CD4-positive, alpha-beta T cell treated with Interleukin-15 for 1 hour (primary cell): ENCODE data around the gene SH3RF3.

Experiments
- DNase-seq: peaks from one replicate; pipeline ENCODE4 v3.0.0-alpha.2; 2020

SH3RF3 gene

DNA sequence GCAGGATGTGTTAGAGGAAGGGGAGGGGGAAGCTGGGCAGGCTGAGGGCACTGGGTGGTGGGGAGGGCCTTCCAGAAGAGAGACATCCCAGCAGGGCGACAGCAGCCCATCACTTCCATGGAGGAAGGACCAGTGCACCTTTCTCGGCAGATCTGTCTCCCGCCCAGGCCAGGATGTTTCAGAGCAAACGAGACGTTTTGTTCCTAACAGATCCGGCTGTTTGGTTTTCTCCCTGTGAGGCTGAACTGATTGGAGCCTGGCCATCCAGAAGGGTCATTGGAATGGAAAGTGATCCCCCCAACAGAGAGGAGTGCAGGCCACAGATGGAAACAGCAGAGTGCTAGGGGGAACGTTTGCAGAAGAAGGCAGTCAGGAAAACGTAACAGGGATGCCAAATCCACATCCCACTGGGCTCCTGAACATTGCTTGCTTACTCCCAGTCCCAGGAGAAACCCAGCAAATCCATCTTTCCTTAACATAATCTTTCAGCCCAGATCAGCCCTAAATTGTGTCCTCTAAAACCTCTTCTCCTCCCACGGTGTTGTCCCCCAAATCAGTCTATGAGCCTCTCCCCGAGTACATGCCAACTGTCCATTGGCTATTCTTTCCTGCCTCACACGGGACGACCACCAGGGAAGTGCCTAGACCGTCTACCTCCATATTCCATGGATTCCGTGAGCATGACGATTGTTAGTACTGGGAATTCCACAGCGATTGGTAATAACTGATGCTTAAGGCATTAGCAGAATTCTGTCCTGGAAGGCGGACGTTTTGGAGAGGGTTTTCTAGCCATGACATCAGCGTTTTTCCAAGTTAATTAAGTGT, 357.9 kb downstream of the SH3RF3 start:
- no peak for DNase-seq

GRCh38 chr2:109487536-109487869, 358.5 kb downstream of the SH3RF3 start:
- no peak for DNase-seq

DNA sequence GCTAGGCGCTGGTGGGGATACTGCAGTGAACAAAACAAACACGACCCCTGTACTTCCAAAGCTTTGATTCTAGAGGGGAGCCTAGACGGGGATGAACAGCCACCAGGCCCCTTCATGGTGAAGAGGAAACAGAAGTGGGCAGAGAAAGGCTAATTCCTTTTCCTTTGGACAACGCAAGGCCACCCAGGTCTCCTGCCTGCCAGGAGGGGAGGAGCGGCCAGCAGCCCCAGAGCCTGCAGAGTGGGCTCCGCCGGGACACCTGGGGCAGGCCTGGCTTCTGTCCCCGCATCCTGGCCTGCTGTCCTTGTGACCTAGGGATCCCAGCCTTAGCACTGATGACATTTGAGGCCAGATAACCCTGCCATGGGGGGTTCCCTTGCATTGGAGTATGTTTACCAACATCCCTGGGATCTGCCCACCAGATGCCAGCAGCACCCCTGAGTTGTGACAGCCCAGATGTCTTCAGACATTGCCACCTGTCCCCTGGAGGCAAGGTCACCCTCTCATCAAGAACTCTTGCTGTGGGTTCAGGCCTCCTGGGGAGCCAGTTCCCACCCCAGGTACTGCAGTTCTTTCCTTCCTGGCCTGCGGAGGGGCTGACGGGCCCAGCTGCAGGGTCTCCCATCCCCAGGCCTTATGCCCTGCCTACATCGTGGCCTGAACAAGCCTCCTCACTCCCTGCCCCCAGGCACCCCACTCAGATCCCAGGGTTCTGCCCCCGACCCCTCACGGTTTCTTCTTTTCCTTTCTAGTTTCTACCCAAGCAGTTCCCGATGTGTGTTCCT, 359.1 kb downstream of the SH3RF3 start:
- DNase-seq, result no peak

DNA sequence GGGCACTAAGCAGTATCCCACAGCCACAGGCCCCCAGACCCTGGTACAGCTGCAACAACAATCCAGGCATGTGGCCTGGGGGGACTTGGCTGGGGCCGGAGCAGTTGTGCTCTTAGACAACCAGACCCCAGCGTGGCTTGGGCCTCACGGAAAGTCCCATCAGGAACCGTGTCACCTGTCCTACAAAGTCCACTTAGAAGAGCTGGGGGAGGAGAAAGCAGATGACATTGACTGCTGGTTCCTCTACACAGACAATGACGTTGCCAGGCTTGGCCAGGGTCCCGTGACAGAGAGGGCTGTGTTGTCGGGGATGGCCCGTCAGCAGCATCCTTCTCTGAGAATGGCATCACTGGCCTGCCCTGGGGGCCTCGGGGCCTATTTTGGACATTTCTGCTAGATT, 360.3 kb downstream of the SH3RF3 start:
- no peak for DNase-seq

GRCh38 chr2:109493176-109493935, 364.4 kb downstream of the SH3RF3 start:
- no peak for DNase-seq

GRCh38 chr2:109494351-109494750, 365.3 kb downstream of the SH3RF3 start:
- no peak for DNase-seq

DNA sequence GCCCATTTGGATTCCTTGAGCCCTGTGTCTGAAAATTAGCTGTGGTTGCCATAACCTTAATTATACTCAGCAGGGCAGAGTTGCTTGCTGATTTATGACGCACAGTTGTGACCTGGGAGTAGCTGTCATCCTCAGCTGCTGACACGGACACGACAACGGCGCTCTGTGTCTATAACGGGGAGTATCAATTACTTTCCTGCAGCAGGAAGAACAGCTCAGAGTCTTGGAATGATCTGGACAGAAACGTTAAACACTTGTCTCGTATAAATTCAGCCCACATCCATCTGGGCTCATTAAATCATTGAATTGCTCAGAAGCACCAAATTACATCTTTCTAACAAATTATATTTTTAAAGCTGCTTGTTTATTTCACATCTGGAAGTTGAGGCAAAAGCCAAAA, 368.5 kb downstream of the SH3RF3 start:
- DNase-seq, result no peak

DNA sequence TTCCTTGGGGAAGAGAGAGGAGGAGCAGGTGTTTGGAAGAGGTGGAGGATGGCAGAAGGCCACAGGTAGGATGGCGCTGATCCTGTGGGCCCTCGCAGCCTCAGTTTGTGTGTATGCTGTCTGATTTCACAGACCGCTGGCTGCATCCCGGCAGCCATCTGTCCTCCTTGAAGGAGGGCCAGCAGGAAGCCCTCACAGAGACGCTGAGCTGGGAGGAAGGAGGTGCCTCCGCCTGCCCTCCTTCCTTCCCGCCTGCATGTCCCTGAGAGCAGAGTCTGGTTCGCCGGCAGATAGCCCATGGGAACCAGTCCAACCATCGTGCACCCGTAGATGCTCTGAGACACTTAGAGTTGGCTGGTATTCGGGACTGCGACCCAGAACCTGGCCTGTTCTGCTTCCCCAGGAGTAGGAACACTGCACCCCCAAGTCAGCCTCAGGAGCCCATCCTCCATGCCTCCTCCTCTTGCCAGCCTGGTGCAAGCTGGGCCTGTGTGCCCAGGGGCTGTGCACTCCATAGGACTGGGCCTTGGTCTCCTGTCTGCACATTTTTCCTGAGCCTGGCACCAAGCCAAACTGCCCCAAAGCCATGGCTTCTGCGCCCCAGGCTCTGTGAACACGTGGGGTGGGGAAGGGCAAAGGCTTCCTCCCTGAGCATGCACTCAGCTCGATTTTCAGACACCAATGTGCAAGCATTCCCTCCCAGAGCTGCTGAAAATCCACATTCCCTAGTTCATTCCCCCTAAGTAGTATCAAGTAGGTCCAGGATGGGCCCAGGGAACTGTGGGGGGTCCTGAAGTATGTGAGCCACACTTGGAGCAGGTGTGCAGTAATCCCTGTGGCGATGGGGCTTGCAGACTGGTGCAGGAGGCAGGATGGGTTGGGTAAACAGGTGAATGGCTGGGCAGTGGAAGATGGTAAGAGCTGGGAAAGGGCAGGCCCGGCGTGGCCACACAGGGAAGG, 369.2 kb downstream of the SH3RF3 start:
- no peak for DNase-seq

DNA sequence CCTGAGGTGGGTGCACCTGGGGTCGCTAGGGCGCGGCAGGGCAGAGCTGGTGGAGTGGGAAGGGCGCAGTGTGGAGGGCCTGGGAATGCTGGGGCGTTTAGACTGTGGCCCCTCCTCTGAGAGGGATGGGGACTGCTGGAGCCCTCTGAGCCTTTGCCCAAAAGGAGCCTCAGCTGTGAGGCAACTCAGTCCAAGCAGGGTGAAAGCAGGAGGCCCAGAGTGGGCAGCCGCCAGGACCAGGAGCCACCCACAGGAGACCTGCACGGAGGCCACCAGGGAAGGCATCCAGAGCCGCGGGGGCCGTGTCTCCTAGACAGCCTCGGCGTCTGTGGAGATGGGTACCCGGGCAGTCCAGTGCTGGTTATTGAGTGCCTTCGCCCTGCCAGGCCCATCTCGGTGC, 369.9 kb downstream of the SH3RF3 start:
- DNase-seq, result no peak

DNA sequence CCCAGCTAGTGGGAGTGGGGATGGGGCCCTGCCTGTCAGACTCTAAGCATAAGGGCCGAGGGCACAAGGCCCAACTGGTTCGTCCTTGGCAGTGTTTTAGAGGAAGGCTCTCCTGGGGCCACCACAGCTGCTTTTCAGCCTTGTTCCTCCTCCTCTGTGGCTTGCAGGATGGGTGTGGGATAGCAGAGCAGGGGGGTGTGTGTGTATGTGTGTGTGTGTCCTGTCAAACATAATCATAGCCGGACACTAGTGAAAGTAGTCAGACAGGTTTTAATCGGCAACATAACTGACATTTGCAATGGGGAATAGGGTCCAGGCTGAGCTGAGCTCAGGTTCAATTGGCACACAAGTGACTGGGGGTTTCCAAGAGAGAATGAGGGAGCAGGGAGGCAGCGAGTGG, 370.6 kb downstream of the SH3RF3 start:
- no peak for DNase-seq

- no peak for DNase-seq
Observed at GRCh38 chr2:109500910-109501309, 371.9 kb downstream of the SH3RF3 start.

DNA sequence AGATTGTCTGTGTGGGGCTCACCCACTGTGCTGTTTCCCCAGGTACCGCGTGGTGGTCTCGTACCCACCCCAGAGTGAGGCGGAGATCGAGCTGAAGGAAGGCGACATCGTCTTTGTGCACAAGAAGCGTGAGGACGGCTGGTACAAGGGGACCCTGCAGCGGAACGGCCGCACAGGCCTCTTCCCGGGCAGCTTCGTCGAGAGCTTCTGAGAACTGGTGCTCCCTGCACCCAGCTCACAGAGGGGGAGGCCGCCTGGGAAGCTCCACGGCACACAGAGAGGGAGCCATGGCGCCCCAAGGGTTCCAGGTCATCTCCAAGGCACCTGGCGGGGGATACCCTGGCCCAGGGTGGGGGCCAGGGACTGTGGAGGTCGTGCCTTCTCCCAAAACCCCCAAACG, 372.5 kb downstream of the SH3RF3 start:
- DNase-seq, result no peak

DNA sequence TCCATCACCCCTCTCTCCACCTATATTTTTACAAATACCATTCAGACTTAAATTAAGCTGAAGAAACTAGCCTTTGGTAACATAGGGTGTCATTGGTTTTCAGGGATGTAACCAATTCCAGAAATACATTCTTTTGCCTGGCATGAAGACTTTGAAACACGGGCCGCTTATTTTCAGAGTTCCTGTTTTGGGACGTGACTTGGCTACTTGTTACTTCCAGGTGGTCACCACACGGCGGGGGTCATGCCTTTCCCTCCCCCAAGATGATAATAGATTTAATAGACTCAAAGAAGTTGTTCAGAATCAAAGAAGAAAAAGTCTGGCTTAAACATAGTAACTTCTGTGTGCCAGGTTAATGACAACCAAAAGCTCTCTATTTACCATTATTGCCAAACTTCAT, 374.2 kb downstream of the SH3RF3 start:
- no peak for DNase-seq

GRCh38 chr2:109507217-109507616, 378.2 kb downstream of the SH3RF3 start:
- DNase-seq, result no peak

- DNase-seq, result no peak
Observed at GRCh38 chr2:109507828-109508227, 378.8 kb downstream of the SH3RF3 start.

GRCh38 chr2:109508556-109508955, 379.6 kb downstream of the SH3RF3 start:
- no peak for DNase-seq

DNA sequence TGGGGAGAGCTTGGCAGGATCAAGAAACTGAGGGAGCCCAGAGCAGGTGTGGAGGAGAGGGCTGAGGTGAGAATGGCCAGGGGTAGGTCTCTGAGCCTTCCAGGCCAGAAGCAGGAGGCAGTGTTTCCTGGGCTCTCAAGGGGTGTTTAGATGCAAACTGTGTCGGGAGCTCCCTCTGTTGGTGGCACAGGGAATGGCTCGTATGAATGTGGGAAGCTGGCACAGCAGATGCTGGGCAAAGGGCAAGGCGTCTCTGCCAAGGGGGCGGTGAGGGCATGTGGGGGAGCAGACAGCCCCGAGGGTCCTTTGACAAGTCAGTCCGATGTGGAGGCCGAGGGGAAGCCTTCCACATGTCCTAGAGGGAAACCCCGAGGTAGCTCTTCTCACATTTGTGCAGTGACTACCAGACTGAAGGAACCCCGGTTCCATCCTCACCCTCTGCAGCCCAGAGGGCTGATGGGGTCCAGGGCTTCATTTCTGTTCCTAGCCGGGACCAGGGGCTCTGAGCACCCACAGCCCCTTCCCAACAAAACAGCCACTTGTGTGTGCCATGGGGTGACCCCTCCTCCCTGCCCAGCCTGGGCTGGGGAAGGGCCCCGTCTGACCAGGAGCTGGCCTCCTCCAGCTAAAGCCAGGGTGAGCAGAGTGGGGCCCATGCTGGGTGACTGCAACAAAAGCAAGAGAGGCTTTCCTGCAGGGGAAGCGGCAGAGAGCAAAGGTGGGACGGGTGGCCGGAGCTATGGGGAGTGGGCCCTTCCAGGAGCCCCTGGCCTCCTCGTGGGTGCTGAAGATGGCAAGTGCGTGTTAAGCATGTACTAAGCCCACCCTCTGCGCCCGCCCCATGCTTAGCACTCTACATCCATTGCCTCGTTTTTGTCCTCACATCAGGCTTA, 381.4 kb downstream of the SH3RF3 start:
- peak; percentile 71 for DNase-seq

- no peak for DNase-seq
Observed at GRCh38 chr2:109511168-109511567, 382.2 kb downstream of the SH3RF3 start.

GRCh38 chr2:109512076-109512475, 383.1 kb downstream of the SH3RF3 start:
- no peak for DNase-seq

DNA sequence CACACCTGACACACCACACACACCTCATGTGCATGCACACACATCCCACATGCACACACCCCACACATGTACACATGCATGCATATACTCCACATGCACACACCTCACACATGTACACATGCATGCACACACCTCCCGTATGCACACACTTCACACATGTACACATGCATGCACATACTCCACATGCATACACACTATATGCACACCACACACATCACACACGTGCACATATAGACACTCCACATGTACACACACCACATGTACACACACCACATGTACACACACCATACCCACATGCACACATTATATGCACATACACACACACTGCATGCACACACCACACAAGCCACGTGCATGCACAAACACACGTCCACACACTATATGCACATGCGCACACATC, 384.2 kb downstream of the SH3RF3 start:
- DNase-seq, result no peak
